ENCODE measurements around the gene ZFPM1.

The ZFPM1 gene

GRCh38 chr16:88505405-88506082 lies 52.5 kb downstream of the ZFPM1 start:
- H3K27ac ChIP-seq (ENCODE audit: insufficient read depth, low read depth, low read length, poor library complexity, severe bottlenecking), result no peak overlapping the region
- H3K9me3 ChIP-seq (ENCODE audit: control insufficient read depth, low read length), result no peaks in the 10 kb centered on the region
- no peaks in the 10 kb centered on the region for H3K36me3 ChIP-seq (ENCODE audit: control insufficient read depth, insufficient read depth, low read length)
- 88% methylated on average over 22 of the region's 22 CpGs for WGBS, 2 experiments
- no peaks in the 10 kb centered on the region for H3K27me3 ChIP-seq (ENCODE audit: control insufficient read depth, insufficient read depth, low read length, poor library complexity, severe bottlenecking)
- no peak overlapping the region for H3K4me3 ChIP-seq (ENCODE audit: insufficient read depth, low read depth, low read length)
- H3K4me1 ChIP-seq (ENCODE audit: control insufficient read depth, insufficient read depth, low read length), result no peaks in the 10 kb centered on the region

- Histone ChIP-seq H3K9me3 (ENCODE audit: control insufficient read depth, low read length) (no peaks in the 10 kb centered on the region), H3K27me3 (ENCODE audit: control insufficient read depth, insufficient read depth, low read length, poor library complexity, severe bottlenecking) (no peaks in the 10 kb centered on the region), H3K27ac (ENCODE audit: insufficient read depth, low read depth, low read length, poor library complexity, severe bottlenecking) (no peak overlapping the region), H3K4me1 (ENCODE audit: control insufficient read depth, insufficient read depth, low read length) (no peaks in the 10 kb centered on the region), H3K36me3 (ENCODE audit: control insufficient read depth, insufficient read depth, low read length) (no peaks in the 10 kb centered on the region), H3K4me3 (ENCODE audit: insufficient read depth, low read depth, low read length) (no peak overlapping the region)
- 91% methylated on average over 21 of the region's 21 CpGs for WGBS, 2 experiments
These were observed 53.6 kb downstream of the ZFPM1 start for GRCh38 chr16:88506723-88507122.

- no peaks in the 10 kb centered on the region for H3K36me3 ChIP-seq (ENCODE audit: control insufficient read depth, insufficient read depth, low read length)
- no peaks in the 10 kb centered on the region for H3K27me3 ChIP-seq (ENCODE audit: control insufficient read depth, insufficient read depth, low read length, poor library complexity, severe bottlenecking)
- 87 to 89% methylated on average over 9 of the region's 9 CpGs for WGBS, 2 experiments
- H3K27ac ChIP-seq (ENCODE audit: insufficient read depth, low read depth, low read length, poor library complexity, severe bottlenecking), result no peak overlapping the region
- no peaks in the 10 kb centered on the region for H3K4me1 ChIP-seq (ENCODE audit: control insufficient read depth, insufficient read depth, low read length)
- no peak overlapping the region for H3K4me3 ChIP-seq (ENCODE audit: insufficient read depth, low read depth, low read length)
- H3K9me3 ChIP-seq (ENCODE audit: control insufficient read depth, low read length), result no peaks in the 10 kb centered on the region
These were observed 54.2 kb downstream of the ZFPM1 start for GRCh38 chr16:88507231-88507743.

- Histone ChIP-seq H3K27ac (ENCODE audit: insufficient read depth, low read depth, low read length, poor library complexity, severe bottlenecking) (no peak overlapping the region), H3K4me3 (ENCODE audit: insufficient read depth, low read depth, low read length) (no peak overlapping the region), H3K9me3 (ENCODE audit: control insufficient read depth, low read length) (no peaks in the 10 kb centered on the region), H3K4me1 (ENCODE audit: control insufficient read depth, insufficient read depth, low read length) (no peaks in the 10 kb centered on the region), H3K27me3 (ENCODE audit: control insufficient read depth, insufficient read depth, low read length, poor library complexity, severe bottlenecking) (no peaks in the 10 kb centered on the region), H3K36me3 (ENCODE audit: control insufficient read depth, insufficient read depth, low read length) (no peaks in the 10 kb centered on the region)
- whole genome bisulfite sequencing, 2 experiments, result 89 to 90% methylated on average over 13 of the region's 13 CpGs
These were observed 55.3 kb downstream of the ZFPM1 start for GRCh38 chr16:88508376-88508867.

GRCh38 chr16:88508868-88509748 lies 56.0 kb downstream of the ZFPM1 start:
- Histone ChIP-seq H3K4me1 (ENCODE audit: control insufficient read depth, insufficient read depth, low read length) (no peaks in the 10 kb centered on the region), H3K27ac (ENCODE audit: insufficient read depth, low read depth, low read length, poor library complexity, severe bottlenecking) (no peak overlapping the region), H3K4me3 (ENCODE audit: insufficient read depth, low read depth, low read length) (no peak overlapping the region), H3K36me3 (ENCODE audit: control insufficient read depth, insufficient read depth, low read length) (no peaks in the 10 kb centered on the region), H3K9me3 (ENCODE audit: control insufficient read depth, low read length) (no peaks in the 10 kb centered on the region), H3K27me3 (ENCODE audit: control insufficient read depth, insufficient read depth, low read length, poor library complexity, severe bottlenecking) (no peaks in the 10 kb centered on the region)
- 83 to 84% methylated on average over 41 of the region's 41 CpGs for WGBS, 2 experiments

- Histone ChIP-seq H3K4me3 (ENCODE audit: insufficient read depth, low read depth, low read length) (no peak overlapping the region), H3K27me3 (ENCODE audit: control insufficient read depth, insufficient read depth, low read length, poor library complexity, severe bottlenecking) (no peaks in the 10 kb centered on the region), H3K4me1 (ENCODE audit: control insufficient read depth, insufficient read depth, low read length) (peaks cover 2% of the 10 kb centered on the region), H3K9me3 (ENCODE audit: control insufficient read depth, low read length) (no peaks in the 10 kb centered on the region), H3K36me3 (ENCODE audit: control insufficient read depth, insufficient read depth, low read length) (no peaks in the 10 kb centered on the region), H3K27ac (ENCODE audit: insufficient read depth, low read depth, low read length, poor library complexity, severe bottlenecking) (no peak overlapping the region)
- WGBS, 2 experiments, result 89 to 93% methylated on average over 12 of the region's 12 CpGs
These were observed 56.6 kb downstream of the ZFPM1 start for GRCh38 chr16:88509749-88510069.

- Histone ChIP-seq H3K36me3 (ENCODE audit: control insufficient read depth, insufficient read depth, low read length) (no peaks in the 10 kb centered on the region), H3K27me3 (ENCODE audit: control insufficient read depth, insufficient read depth, low read length, poor library complexity, severe bottlenecking) (no peaks in the 10 kb centered on the region), H3K9me3 (ENCODE audit: control insufficient read depth, low read length) (no peaks in the 10 kb centered on the region), H3K4me3 (ENCODE audit: insufficient read depth, low read depth, low read length) (no peak overlapping the region), H3K4me1 (ENCODE audit: control insufficient read depth, insufficient read depth, low read length) (peaks cover 8% of the 10 kb centered on the region), H3K27ac (ENCODE audit: insufficient read depth, low read depth, low read length, poor library complexity, severe bottlenecking) (no peak overlapping the region)
- 87 to 89% methylated on average over 26 of the region's 26 CpGs for WGBS, 2 experiments
These were observed 57.3 kb downstream of the ZFPM1 start for GRCh38 chr16:88510091-88510994.

- Histone ChIP-seq H3K27ac (ENCODE audit: insufficient read depth, low read depth, low read length, poor library complexity, severe bottlenecking) (no peak overlapping the region), H3K9me3 (ENCODE audit: control insufficient read depth, low read length) (no peaks in the 10 kb centered on the region), H3K4me1 (ENCODE audit: control insufficient read depth, insufficient read depth, low read length) (peaks cover 11% of the 10 kb centered on the region), H3K27me3 (ENCODE audit: control insufficient read depth, insufficient read depth, low read length, poor library complexity, severe bottlenecking) (no peaks in the 10 kb centered on the region), H3K36me3 (ENCODE audit: control insufficient read depth, insufficient read depth, low read length) (no peaks in the 10 kb centered on the region), H3K4me3 (ENCODE audit: insufficient read depth, low read depth, low read length) (no peak overlapping the region)
- 93 to 97% methylated on average over 7 of the region's 7 CpGs for WGBS, 2 experiments
These were observed 58.0 kb downstream of the ZFPM1 start for GRCh38 chr16:88511060-88511459.

- Histone ChIP-seq H3K4me1 (ENCODE audit: control insufficient read depth, insufficient read depth, low read length) (peaks cover 18% of the 10 kb centered on the region), H3K27me3 (ENCODE audit: control insufficient read depth, insufficient read depth, low read length, poor library complexity, severe bottlenecking) (no peaks in the 10 kb centered on the region), H3K9me3 (ENCODE audit: control insufficient read depth, low read length) (no peaks in the 10 kb centered on the region), H3K4me3 (ENCODE audit: insufficient read depth, low read depth, low read length) (no peak overlapping the region), H3K27ac (ENCODE audit: insufficient read depth, low read depth, low read length, poor library complexity, severe bottlenecking) (no peak overlapping the region), H3K36me3 (ENCODE audit: control insufficient read depth, insufficient read depth, low read length) (no peaks in the 10 kb centered on the region)
- WGBS, 2 experiments, result 93 to 94% methylated on average over 14 of the region's 14 CpGs
These were observed 58.8 kb downstream of the ZFPM1 start for GRCh38 chr16:88511906-88512305.
